Stimulated activated CD4-positive, alpha-beta T cell treated with anti-CD3 and anti-CD28 coated beads, Interleukin-12 subunit alpha, Interleukin-12 subunit beta, amount 100 ng/mL, for 4 hours (primary cell): ENCODE measurements around the gene USP17L5.
"Not testable (repeated sequence)": the region's sequence is repeated elsewhere in the genome, so short reads cannot be mapped to it uniquely, and the experiment has no call there.

Source experiments
- DNase-seq: peaks from one replicate; pipeline ENCODE4 v3.0.0-alpha.2; 2020

USP17L5 gene

GRCh38 chr4:9339103-9339502 is at the start of gene USP17L5:
Gene USP17L5, plus strand, starts transcription at chr4:9339403. Its CDS starts 0 bp downstream, at chr4:9339403.
- not testable (repeated sequence) for DNase-seq

DNA sequence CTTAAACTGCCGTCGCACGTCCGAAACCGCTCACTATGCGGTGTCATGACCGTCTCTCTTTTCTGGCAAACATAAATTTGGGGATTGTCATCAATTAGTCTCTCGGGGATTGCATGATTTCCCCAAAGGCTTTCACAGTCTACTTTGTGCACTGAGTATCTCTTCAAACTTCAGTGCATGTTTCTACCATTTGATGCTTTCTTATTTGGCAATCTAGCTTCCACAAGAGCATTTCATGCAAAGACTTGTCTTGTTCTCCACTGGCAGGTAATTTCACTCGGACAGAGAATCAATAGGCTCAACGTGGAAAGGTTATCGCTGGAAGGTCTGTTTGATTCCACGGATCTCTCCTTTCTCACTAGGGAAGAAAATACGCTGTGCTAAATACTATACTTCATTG is 15.0 kb upstream of the USP17L5 start:
- DNase-seq = not testable (repeated sequence)

DNA sequence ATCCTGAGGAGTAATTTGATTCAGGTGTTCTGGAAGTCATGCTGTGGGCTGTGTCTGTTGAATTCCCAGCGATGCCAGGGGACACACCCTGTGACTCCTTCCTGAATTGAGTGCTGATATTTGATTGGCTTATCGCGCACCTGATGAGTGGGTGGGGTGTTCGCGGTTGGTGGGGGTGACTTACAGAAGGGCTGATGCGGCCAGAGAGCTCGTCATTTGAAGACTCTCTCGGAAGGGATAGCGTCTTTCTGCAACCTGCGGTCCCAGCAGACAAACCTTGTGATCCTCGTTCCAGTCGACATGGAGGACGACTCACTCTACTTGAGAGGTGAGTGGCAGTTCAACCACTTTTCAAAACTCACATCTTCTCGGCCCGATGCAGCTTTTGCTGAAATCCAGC is 14.3 kb upstream of the USP17L5 start, which contains the start of gene USP17L24:
USP17L24 (plus strand) TSS at position 301 of the 400 bp plus-strand sequence; CDS start at position 301, 0 bp downstream.
- not testable (repeated sequence) for DNase-seq

DNA sequence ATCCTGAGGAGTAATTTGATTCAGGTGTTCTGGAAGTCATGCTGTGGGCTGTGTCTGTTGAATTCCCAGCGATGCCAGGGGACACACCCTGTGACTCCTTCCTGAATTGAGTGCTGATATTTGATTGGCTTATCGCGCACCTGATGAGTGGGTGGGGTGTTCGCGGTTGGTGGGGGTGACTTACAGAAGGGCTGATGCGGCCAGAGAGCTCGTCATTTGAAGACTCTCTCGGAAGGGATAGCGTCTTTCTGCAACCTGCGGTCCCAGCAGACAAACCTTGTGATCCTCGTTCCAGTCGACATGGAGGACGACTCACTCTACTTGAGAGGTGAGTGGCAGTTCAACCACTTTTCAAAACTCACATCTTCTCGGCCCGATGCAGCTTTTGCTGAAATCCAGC is 9.6 kb upstream of the USP17L5 start, which contains the start of gene USP17L25:
USP17L25 (plus strand) TSS at position 301 of the 400 bp plus-strand sequence; CDS start at position 301, 0 bp downstream.
- DNase-seq = not testable (repeated sequence)

- DNase-seq = not testable (repeated sequence)
Measured at GRCh38 chr4:9334358-9334757, 4.8 kb upstream of the USP17L5 start, which contains the start of gene USP17L26. Gene USP17L26, plus strand, starts transcription at chr4:9334658. Its CDS starts 0 bp downstream, at chr4:9334658.

DNA sequence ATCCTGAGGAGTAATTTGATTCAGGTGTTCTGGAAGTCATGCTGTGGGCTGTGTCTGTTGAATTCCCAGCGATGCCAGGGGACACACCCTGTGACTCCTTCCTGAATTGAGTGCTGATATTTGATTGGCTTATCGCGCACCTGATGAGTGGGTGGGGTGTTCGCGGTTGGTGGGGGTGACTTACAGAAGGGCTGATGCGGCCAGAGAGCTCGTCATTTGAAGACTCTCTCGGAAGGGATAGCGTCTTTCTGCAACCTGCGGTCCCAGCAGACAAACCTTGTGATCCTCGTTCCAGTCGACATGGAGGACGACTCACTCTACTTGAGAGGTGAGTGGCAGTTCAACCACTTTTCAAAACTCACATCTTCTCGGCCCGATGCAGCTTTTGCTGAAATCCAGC is 4.6 kb downstream of the USP17L5 start, which contains the start of gene USP17L27:
USP17L27 (plus strand) TSS at position 301 of the 400 bp plus-strand sequence; CDS start at position 301, 0 bp downstream.
- DNase-seq = not testable (repeated sequence)

- not testable (repeated sequence) for DNase-seq
Measured at GRCh38 chr4:9348593-9348992, 9.4 kb downstream of the USP17L5 start, which contains the start of gene USP17L28. Gene USP17L28, plus strand, starts transcription at chr4:9348893. Its CDS starts 0 bp downstream, at chr4:9348893.

DNA sequence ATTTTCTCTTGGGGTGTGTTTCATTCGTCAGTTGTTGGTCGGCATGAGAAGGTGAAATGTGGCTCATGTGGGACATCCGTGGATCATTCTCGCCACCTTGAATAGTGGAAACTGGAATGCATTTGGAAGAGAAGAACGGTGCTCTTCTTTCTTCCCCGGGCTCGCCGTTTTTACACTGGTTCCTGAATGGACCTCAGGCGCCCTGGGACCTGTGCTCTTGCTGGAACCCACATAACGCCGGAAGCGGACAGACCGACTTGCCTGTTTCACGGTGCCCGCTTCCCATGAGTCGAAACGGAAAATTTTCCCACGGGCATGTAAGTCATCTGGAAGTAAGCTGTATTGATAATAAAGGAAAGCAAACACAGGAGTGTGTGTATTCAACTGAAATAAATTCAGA is 11.7 kb downstream of the USP17L5 start:
- DNase-seq = not testable (repeated sequence)

- DNase-seq = not testable (repeated sequence)
Measured at GRCh38 chr4:9353338-9353737, 14.1 kb downstream of the USP17L5 start, which contains the start of gene USP17L29. Gene USP17L29, plus strand, starts transcription at chr4:9353638. Its CDS starts 0 bp downstream, at chr4:9353638.

DNA sequence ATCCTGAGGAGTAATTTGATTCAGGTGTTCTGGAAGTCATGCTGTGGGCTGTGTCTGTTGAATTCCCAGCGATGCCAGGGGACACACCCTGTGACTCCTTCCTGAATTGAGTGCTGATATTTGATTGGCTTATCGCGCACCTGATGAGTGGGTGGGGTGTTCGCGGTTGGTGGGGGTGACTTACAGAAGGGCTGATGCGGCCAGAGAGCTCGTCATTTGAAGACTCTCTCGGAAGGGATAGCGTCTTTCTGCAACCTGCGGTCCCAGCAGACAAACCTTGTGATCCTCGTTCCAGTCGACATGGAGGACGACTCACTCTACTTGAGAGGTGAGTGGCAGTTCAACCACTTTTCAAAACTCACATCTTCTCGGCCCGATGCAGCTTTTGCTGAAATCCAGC is 23.6 kb downstream of the USP17L5 start, which contains the start of gene USP17L30:
USP17L30 (plus strand) TSS at position 301 of the 400 bp plus-strand sequence; CDS start at position 301, 0 bp downstream.
- not testable (repeated sequence) for DNase-seq

- DNase-seq = not testable (repeated sequence)
Measured at GRCh38 chr4:9379881-9380280, 40.7 kb downstream of the USP17L5 start.

DNA sequence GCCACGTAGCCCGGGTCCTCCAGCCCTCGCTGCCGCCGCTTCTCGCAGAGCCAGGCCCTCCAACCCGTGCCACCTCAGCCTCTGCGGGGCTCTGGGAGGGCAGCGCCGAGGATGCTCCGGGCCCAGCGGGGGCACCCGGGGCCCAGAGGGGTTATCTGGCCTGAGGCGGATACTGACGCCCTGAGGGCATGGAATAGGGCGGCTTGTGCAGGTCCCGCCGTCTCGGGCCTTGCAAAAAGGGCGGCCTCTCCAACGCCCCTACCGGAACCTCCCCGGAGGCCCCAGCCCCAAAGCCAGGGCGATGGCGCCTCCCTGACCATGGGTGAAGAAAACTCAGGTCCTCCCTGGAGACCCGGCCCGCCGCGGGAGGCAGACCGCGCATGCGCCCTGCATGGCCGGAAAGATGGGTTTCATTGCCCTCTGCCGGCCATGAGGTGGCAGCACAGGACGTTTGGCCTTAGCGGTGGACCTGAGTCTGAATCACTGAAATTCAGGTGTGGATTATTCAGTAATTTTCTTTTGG is 41.9 kb downstream of the USP17L5 start:
- peak; percentile 56 for DNase-seq

GRCh38 chr4:9384126-9384525 is 44.9 kb downstream of the USP17L5 start:
- no peak for DNase-seq

DNA sequence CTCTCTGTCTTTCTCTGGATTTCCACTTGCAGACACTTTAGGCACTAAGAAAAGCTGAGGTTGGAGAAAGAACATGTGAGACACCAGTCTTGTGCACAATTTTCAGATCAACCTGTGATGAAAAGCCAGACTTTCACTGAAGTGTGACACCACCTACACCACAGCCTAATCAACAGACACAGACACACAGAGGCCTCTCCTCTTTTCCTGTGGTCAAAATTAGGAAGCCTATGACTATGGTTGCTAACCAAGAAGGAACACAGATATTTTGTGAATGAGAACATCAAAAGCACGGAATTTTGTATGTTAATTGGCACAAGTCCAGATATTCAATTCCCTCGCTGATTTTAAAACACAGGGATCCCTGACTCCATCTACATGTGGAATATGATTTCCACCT is 49.8 kb downstream of the USP17L5 start:
- not testable (repeated sequence) for DNase-seq
